ENCODE measurements around the gene PINK1. TPM values are rescaled to one million over a fixed set of nuclear protein-coding genes. Genes with fewer than 3 reads are reported as not detected.

PINK1 gene
- total RNA-seq, 1 experiment from 2014 or later = 17.0 TPM

DNA sequence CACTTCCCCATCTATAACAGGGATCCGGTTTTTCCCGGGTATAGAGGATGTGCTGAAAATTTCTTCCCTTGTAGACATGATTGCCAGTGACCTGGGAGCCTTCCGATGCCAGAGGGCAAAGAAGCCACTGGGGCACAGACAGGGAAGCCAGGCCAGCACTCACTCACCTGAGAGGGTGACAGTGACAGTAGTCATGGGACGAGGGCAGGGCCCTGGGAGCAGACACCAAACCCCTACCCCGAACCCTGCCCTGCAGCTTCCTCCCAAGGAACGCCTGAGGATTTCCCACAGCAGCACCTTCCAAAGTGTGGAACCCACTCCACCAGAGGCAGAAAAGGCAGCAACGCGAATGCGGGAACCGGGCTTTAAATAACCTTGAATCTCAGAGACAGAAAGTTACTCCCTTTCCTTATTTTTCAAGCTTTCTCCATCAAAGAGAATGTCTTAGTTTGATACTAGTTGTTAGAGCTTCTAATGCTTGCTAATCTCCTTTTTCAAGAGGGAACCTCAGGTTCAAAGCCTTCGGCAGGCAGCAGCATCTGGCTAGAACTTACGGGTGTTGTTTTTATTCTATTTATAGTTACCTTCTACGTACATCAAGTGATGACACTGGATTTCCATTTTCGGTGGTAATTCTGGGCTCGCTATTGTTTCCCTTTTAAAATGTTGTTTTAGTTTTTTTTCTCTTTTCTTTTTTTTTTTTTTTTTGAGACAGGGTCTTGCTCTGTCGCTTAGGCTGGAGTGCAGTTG lies 25.1 kb downstream of the PINK1 start:
- Mint-ChIP-seq H3K9me3 (no peaks in the 10 kb centered on the region), H3K4me1 (peaks cover 24% of the 10 kb centered on the region in 2 experiments), H3K27me3 (ENCODE audit: low read depth) (no peaks in the 10 kb centered on the region), H3K36me3 (ENCODE audit: insufficient read depth in 1 of 3, low read depth in 3 of 3) (peaks cover 30 to 56% (median 56%) of the 10 kb centered on the region in 3 experiments), H3K27ac (no peak overlapping the region), H3K4me3 (0 out of 5 replicates have a peak overlapping the region, but pooled peaks of 1 of the 2 experiments have one; percentile 8)
- Histone ChIP-seq H2AK5ac (ENCODE audit: insufficient read length, low read length) (no peak overlapping the region), H3K79me2 (ENCODE audit: insufficient read depth, low read length) (peaks cover 19% of the 10 kb centered on the region), H3T11ph (ENCODE audit: low read length) (no peak overlapping the region), H2BK12ac (ENCODE audit: insufficient read length, low read depth, low read length) (no peak overlapping the region), H3K27ac (ENCODE audit: insufficient read length, low read depth, low read length) (no peak overlapping the region), H3K18ac (ENCODE audit: insufficient read length, low read depth, low read length) (no peak overlapping the region), H3K9ac (ENCODE audit: extremely low read depth, insufficient read length, low read length) (no peak overlapping the region), H2AFZ (ENCODE audit: low read length) (no peak overlapping the region), H4K91ac (ENCODE audit: insufficient read length, low read depth, low read length) (no peak overlapping the region), H4K8ac (replicated peaks; ENCODE audit: insufficient read length, low read depth, low read length) (no peak overlapping the region), H4K20me1 (ENCODE audit: control insufficient read depth, insufficient read depth, insufficient read length) (no peaks in the 10 kb centered on the region), H2BK20ac (ENCODE audit: low read depth, low read length, poor library complexity, severe bottlenecking) (no peak overlapping the region), H3K79me1 (ENCODE audit: insufficient read depth, low read depth, low read length, poor library complexity, severe bottlenecking) (peaks cover 7% of the 10 kb centered on the region), H4K5ac (ENCODE audit: insufficient read length, low read depth, low read length) (no peak overlapping the region), H3K4me2 (ENCODE audit: insufficient read depth, insufficient read length, low read length) (no peak overlapping the region), H3K27me3 (ENCODE audit: insufficient read depth, low read length) (no peaks in the 10 kb centered on the region), H3K14ac (ENCODE audit: insufficient read depth, low read length) (no peak overlapping the region), H3K23ac (ENCODE audit: insufficient read length, low read depth, low read length) (no peak overlapping the region), H2BK120ac (ENCODE audit: low read depth, low read length, poor library complexity, severe bottlenecking) (no peak overlapping the region), H3K4me1 (ENCODE audit: insufficient read depth, low read length) (peaks cover 2% of the 10 kb centered on the region; the same call in 1 of the 2 replicates), H3K4ac (ENCODE audit: low read depth, low read length) (no peak overlapping the region), H2BK5ac (ENCODE audit: insufficient read length, low read length) (no peak overlapping the region), H2BK15ac (ENCODE audit: low read depth, low read length) (no peak overlapping the region), H3K56ac (ENCODE audit: insufficient read length, low read depth, low read length) (no peak overlapping the region), H3K23me2 (ENCODE audit: insufficient read length, low read depth, low read length, poor library complexity, severe bottlenecking) (peaks cover 5% of the 10 kb centered on the region), H3K9me3 (ENCODE audit: control insufficient read depth, low read depth, low read length) (no peaks in the 10 kb centered on the region)
- DNase-seq = no peak
- WGBS (ENCODE audit: extremely low coverage, insufficient read length, low lambda C conversion rate) = no CpG with 5 or more reads among the region's 16 CpGs
- TF ChIP-seq, protein P1, sequence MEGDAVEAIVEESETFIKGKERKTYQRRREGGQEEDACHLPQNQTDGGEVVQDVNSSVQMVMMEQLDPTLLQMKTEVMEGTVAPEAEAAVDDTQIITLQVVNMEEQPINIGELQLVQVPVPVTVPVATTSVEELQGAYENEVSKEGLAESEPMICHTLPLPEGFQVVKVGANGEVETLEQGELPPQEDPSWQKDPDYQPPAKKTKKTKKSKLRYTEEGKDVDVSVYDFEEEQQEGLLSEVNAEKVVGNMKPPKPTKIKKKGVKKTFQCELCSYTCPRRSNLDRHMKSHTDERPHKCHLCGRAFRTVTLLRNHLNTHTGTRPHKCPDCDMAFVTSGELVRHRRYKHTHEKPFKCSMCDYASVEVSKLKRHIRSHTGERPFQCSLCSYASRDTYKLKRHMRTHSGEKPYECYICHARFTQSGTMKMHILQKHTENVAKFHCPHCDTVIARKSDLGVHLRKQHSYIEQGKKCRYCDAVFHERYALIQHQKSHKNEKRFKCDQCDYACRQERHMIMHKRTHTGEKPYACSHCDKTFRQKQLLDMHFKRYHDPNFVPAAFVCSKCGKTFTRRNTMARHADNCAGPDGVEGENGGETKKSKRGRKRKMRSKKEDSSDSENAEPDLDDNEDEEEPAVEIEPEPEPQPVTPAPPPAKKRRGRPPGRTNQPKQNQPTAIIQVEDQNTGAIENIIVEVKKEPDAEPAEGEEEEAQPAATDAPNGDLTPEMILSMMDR (conservative IDR thresholded peaks at IDR 0.05) = no peak
